Bone marrow (tissue), 2 donors: Measurements from ENCODE around the gene TRAM2.

Experiments used
- DNase-seq, 2 donors: peaks; one replicate each; lab custom pipeline; 2025; lab: John Stamatoyannopoulos, UW

Gene TRAM2

GRCh38 chr6:52595000-52595795 is 18.3 kb upstream of the TRAM2 start:
- peak in 1 of 2 donors; percentile 21 for DNase-seq

GRCh38 chr6:52594221-52594620 is 17.4 kb upstream of the TRAM2 start:
- DNase-seq, result no peak

- no peak for DNase-seq
These were observed 15.0 kb upstream of the TRAM2 start for GRCh38 chr6:52591832-52592231.

GRCh38 chr6:52590152-52590891 is 13.5 kb upstream of the TRAM2 start:
- no peak for DNase-seq

- no peak for DNase-seq
These were observed 11.8 kb upstream of the TRAM2 start for GRCh38 chr6:52588710-52589091.

GRCh38 chr6:52588087-52588709 is 11.3 kb upstream of the TRAM2 start:
- no peak for DNase-seq

- DNase-seq, result no peak
These were observed 10.1 kb upstream of the TRAM2 start for GRCh38 chr6:52587001-52587400.

- no peak for DNase-seq
These were observed 7.3 kb upstream of the TRAM2 start for GRCh38 chr6:52584203-52584602.

GRCh38 chr6:52582996-52583395 is 6.1 kb upstream of the TRAM2 start:
- DNase-seq, result no peak

GRCh38 chr6:52582446-52582845 is 5.6 kb upstream of the TRAM2 start:
- no peak for DNase-seq

GRCh38 chr6:52580905-52581304 is 4.0 kb upstream of the TRAM2 start:
- no peak for DNase-seq

- DNase-seq, result no peak
These were observed 2.3 kb upstream of the TRAM2 start for GRCh38 chr6:52579006-52579660.

- DNase-seq, result peak in 1 of 2 donors; percentile 12
These were observed 1.1 kb upstream of the TRAM2 start for GRCh38 chr6:52577778-52578463.

GRCh38 chr6:52576392-52577021 is 353 bp downstream of the TRAM2 start:
- DNase-seq, result peak in 1 of 2 donors; percentile 69

- DNase-seq, result no peak
These were observed 837 bp downstream of the TRAM2 start for GRCh38 chr6:52576054-52576391.

- no peak for DNase-seq
These were observed 1.4 kb downstream of the TRAM2 start for GRCh38 chr6:52575502-52575892.

- DNase-seq, result no peak
These were observed 2.0 kb downstream of the TRAM2 start for GRCh38 chr6:52574709-52575501.

GRCh38 chr6:52573295-52573694 is 3.6 kb downstream of the TRAM2 start:
- DNase-seq, result no peak

GRCh38 chr6:52572536-52572935 is 4.3 kb downstream of the TRAM2 start:
- no peak for DNase-seq

- DNase-seq, result no peak
These were observed 5.6 kb downstream of the TRAM2 start for GRCh38 chr6:52571099-52571755.
